ENCODE data around the gene NUP153.
"Not testable (repeated sequence)": the region's sequence is repeated elsewhere in the genome, so short reads cannot be mapped to it uniquely, and the experiment has no call there.

Gene NUP153

DNA sequence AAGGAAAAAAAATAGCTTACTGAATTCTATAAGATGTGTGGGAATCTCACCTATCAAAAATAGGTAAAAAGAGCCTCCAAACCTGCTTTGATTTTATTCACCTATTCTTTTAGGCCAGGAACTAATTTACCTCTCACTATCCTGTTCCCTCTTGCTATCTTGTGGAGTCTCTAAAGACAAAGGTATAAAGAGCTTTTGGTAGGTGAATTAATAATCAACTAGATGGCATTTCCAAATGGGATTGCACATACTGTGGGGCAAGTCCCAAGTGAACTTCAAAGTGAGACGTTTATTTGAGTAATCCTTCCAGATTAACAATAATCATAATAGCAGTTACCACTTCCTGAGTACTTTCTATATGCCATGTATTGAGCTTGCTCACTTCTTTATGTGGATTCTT lies 103.8 kb downstream of the NUP153 start:
- DNase-seq (ENCODE audit: low read depth in 2 of 2) = no peak

DNA sequence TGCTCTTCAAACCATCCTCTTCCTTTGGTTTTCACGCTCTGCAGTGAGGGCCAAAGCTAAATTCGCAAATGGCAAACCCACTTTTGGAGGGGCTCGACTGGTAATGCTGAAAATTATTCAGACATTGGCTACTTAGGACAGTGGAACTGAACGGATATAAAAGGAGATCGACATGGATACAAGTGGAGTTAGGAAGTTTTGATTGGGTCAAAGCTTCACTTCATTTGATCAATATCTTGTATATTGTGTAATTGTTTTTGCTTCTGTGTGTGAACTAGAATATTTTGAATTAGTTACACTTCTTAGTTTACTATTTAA lies 105.4 kb downstream of the NUP153 start:
- DNase-seq (ENCODE audit: low read depth in 2 of 2) = no peak

DNA sequence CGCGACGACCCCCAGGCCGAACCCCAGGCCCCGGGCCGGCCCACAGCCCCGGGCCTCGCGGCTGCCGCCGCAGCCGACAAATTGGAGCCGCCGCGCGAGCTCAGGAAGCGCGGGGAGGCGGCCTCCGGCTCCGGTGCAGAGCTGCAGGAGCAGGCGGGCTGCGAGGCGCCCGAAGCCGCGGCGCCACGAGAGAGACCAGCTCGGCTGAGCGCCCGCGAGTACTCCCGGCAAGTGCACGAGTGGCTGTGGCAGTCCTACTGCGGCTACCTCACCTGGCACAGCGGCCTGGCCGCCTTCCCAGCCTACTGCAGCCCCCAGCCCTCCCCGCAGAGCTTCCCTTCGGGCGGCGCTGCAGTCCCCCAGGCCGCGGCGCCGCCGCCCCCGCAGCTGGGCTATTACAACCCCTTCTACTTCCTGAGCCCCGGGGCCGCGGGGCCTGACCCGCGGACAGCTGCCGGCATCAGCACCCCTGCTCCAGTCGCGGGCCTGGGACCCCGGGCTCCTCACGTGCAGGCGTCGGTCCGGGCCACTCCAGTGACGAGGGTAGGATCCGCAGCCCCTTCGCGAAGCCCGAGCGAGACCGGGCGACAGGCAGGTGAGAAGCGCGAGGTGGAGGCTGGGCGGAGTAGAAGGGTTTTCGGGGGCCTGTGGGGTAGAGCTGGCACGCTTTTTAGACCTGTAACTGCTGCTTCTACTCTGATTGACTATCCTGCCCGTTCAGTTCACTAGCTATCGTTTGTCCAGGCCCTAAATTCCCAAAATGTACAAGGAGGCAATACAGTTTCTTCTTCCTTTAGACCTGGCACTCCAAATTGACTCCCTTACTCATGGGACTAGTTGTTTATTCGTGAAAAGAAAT lies 106.0 kb downstream of the NUP153 start:
- DNase-seq (ENCODE audit: low read depth in 2 of 2) = peak; percentile 17 to 18

DNA sequence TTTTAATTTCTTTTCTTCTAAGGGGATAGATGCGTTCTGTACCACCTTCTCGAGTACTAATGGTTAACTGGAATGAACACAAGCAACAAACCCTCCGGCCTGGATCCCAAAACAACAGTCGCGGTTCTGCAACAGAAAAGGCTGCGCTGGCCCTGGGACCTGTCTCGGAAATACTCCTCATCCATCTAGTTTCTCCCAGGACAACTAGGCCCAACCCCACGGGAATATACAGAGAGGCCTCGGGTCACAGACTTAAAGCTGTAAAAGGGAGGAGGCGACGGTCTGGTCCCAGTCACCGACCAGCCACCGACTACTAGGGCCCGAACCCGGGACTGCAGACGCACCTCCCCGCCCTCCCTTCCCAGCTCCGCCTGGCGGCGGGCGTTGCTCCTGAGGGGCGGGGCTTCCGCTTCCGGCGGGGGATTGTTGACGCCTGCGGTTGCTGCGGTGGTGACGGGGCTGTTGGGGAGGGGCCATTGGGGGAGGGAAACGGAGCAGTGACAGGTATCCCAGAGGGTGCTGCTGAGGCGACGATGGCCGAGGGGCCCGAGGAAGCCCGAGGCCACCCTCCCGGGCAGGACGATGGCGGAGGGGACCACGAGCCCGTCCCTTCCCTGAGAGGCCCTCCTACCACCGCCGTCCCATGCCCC lies 106.7 kb downstream of the NUP153 start, which contains the start of gene FAM8A1:
Gene FAM8A1 (plus strand): TSS at position 426 of the 650 bp plus-strand sequence. CDS start 108 bp downstream, at position 534.
- DNase-seq (ENCODE audit: low read depth in 2 of 2) = peak; percentile 93 to 96

DNA sequence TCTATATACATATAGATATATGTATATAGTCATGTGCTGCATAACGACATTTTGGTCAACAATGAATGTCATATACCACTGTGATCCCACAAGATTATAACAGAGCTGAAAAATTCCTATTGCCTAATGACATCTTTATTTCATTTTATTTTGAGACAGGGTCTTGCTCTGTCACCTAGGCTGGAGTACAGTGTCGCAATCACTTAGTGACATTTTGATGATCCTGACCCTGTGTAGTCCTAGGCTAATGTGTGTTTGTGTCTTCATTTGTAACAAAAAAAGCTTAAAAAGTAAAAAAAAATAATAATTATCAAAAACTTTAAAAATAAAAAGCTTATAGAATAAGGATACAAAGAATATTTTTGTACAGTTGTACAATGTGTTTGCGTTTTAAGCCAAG lies 110.6 kb downstream of the NUP153 start:
- no peak for DNase-seq (ENCODE audit: low read depth in 2 of 2)

DNA sequence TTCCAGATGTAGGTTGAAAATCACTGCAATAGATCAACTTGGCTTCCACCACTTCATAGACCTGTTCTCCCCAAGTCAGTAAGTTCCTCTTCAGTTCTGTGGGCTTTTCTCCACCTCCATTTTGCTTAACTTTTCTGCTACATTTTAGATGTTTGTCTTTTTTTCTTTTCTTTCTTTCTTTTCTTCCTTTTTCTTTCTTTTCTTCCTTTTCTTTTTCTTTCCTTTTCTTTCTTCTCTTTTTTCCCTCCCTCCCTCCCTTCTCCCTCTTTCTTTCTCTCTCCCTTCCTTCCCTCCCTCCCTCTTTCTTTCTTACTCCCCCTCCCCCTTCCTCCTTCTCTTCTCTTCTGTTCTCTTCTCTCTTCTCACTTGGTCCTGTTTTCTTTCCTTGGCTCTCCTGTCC lies 113.5 kb downstream of the NUP153 start:
- no peak for DNase-seq (ENCODE audit: low read depth in 2 of 2)

DNA sequence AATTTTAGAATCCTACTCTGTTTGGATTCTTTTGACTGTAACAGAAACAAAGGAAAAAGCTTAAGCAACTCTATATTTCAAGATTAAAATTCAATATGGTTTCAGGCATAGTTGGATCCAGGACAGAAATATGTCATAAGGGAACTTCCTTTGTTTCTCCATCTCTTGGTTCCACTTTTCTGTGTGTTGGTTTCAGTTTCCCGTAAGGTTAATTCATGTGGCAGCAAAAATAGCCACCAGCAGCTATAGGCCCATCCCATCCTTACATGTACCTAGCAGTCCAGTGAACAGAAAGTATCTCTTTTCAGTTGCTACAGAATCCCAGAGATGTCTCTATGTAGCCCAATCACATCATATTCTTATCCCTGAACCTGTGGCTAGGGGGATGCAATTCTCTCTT lies 115.4 kb downstream of the NUP153 start:
- DNase-seq (ENCODE audit: low read depth in 2 of 2) = no peak

DNA sequence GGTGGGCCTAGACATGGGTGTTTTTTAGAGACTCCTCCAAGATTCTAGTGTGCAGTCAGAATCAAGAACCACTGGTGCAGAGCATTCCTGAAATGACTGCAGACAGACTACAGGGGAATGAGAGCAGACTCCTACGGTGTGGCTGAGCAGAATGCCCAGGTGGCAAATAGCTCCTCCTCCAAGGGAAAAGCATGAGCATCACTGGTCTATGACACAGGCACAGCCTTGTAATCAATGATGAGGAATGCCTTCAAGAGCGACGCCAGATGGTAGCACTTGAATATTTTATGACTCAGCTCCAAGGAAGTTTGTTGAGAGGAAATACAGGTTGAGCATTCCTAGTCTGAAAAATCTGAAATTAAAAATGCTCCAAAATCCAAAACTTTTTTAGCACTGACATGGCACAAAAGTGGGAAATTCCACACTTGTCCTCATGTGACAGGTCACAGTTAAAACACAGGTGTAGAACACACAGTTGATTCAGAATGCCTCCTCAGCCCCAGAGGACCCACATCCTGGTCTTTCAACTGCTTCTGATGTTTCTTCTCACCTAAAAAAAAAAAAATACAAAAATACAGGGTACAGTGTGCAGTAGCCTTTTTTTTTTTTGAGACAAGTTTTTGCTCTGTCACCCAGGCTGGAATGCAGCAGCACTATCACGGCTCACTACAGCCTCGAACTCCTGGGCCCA lies 117.2 kb downstream of the NUP153 start:
- DNase-seq (ENCODE audit: low read depth in 2 of 2) = no peak

DNA sequence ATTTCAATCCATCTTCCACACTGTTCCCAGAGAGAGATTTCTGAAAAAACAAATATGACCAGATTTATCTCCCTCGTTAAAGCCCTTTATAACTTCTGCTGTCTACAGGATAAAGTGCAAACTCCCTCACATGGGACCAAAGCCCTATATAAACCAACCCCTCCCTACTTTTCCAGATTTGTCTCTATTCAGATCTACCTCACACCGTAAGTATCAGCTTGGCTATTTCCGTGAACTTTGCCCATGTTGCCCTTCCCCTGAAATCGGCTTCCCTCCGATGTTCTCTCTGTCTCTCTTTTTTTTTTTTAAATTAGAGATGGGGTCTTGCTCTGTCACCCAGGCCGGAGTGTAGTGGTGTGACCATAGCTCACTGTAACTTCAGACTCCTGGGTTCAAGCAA lies 118.7 kb downstream of the NUP153 start:
- no peak for DNase-seq (ENCODE audit: low read depth in 2 of 2)

DNA sequence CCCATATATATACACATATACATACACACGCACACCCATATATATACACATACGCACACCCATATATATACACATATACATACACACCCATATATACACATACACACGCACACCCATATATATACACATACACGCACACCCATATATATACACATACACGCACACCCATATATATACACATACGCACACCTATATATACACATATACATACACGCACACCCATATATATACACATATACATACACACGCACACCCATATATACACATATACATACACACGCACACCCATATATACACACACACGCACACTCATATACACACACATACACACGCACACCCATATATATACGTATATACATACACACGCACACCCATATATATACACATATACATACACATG lies 120.1 kb downstream of the NUP153 start:
- DNase-seq (ENCODE audit: low read depth in 2 of 2) = not testable (repeated sequence)

DNA sequence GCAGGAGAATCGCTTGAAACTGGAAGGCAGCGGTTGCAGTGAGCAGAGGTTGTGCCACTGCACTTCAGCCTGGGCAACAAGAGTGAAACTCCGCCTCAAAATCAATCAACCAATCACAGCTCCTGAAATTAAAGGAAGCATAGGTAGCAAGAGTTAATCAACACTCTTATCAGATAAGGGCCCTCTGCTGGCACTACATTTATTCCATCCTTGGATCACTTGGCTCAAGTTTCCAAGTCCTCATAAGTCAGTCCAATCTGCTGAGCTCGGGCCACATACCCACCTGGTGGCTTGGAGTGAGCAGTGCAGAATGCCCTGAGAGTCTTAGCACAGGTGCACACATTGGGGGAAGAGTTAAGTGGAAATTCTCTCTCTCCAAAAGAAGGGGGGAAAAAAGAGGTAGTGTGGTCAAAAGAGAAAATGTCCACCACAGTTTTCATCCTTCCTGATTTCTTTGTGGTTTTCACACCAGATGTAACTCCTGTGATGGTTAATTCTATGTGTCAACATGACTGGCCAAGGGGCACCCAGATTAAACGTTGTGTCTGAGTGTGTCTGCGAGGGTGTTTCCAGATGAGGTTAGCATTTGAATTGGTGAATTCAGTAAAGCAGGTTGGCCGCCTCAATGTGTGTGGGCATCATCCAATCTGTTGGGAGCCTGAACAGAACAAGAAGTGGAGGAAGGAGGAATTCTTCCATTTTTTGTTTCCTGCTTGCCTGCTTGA lies 120.8 kb downstream of the NUP153 start:
- no peak for DNase-seq (ENCODE audit: low read depth in 2 of 2)

DNA sequence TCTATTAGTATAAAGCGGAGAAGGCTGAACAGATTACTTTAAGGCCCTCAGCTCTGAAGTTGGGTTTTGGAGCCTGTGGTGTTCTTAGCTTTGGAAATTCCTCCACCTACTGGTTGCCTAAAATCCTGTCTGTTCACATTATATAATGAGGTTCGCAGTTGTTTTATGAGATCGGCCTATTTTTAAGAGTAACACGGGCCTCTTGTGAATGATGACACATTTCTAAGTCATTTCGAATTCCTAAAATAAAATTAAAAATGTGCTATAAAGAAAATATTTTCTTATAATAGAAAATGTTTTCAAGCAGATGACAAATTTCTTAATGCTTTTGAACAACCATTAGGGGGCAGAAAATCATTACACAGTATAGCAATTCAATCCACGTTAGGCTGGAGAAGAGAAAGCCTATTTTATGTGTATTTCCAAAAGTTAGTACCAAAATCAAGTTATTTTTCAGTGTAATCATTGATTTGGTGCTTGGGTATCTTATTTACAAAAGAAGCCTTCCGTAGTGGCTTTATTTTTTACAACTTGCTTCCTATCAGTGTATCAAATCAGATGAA lies 122.4 kb downstream of the NUP153 start:
- no peak for DNase-seq (ENCODE audit: low read depth in 2 of 2)

DNA sequence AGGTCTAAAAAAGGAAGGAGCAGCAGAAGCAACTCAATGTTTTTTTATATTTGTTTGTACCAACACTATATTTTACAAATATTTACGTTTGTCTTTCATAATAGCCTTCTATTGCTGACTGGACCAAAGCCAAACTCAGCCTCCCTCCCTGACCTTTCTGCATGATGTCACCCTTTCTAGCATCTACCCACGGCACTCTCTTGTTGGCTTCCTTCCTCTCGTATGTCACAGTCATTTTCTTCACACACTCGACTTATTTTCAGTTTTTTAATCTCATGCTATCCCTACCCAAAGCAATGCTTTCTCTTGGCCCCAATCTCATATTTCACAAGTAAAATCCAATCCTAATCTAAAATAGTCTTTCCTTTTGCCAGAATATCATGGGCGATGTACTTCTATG lies 122.9 kb downstream of the NUP153 start:
- no peak for DNase-seq (ENCODE audit: low read depth in 2 of 2)

DNA sequence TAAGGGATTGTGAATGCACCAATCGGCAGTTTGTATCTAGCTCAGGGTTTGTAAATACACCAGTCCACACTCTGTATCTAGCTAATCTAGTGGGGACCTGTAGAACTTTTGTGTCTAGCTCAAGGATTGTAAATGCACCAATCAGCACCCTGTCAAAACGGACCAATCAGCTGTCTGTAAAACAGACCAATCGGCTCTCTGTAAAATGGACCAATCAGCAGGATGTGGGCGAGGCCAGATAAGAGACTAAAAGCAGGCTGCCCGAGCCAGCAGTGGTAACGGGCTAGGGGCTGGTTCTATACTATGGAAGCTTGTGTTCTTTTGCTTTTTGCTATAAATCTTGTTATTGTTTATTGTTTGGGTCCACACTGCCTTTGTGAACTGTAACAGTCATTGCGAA lies 125.4 kb downstream of the NUP153 start:
- DNase-seq (ENCODE audit: low read depth in 2 of 2) = not testable (repeated sequence)

DNA sequence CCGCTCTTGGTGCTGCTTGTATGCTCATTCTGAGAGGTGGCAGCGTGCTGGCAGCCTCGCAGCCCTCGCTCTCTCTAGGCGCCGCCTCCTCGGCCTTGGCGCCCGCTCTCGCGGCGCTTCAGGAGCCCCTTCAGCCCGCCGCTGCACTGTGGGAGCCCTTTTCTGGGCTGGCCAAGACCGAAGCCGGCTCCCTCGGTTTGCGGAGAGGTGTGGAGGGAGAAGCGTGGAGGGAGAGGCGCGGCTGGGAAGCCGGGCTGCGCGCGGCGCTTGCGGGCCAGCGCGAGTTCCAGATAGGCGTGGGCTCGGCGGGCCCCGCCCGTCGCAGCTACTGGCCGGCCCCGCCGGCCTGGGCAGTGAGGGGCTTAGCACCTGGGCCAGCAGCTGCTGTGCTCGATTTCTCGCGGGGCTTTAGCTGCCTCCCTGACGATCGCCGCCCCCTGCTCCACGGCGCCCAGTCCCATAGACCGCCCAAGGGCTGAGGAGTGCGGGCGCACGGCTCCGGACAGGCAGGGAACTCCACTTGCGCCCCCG lies 126.1 kb downstream of the NUP153 start:
- peak in 1 of 2 donors; percentile 16 for DNase-seq (ENCODE audit: low read depth in 2 of 2)

DNA sequence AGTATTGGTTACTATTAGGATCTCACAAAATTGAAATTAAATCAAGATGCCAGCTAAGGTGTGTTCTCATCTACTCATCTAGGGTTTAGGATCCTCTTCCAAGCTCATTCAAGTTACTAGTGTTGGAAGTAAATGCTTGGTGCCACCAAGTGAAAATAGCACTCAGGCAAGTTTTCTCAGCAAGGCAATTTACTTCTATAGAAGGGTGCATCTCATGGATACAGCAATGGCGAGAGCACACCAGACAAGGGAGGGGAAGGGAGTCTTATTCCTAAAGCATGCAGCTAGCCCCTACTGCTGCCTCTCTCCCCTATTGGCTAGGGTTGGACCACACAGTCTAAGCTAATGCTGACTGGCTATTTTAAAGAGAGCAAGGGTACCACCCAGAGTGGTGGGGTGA lies 129.7 kb downstream of the NUP153 start:
- no peak for DNase-seq (ENCODE audit: low read depth in 2 of 2)

DNA sequence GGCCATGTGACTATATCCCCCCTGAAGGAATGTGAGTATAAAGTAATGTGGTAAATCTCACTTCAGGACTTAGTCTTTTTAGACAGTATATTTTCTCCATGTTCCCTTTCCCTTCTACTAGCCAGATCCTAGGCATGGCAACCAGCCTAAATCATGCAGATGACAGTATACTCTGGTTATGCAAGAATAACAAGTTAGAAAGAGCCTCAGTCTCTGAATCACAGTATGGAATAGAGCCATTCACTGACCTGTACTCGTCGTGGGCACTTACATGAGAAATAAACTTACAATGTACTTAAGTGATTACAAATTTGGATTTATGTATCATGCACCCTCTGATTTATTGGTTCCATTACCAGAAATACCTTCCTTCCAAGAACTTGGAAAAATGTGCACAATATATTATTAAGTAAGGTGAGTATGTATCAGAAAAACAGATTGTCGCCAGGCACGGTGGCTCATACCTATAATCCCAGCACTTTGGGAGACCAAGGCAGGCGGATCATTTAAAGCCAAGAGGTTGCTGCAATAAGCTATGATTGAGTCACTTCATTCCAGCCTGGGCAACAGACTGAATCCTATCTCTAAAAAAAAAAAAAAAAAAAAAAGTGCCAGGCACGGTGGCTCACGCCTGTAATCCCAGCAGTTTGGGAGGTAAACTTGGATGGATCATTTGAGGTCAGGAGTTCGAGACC lies 131.7 kb downstream of the NUP153 start:
- no peak for DNase-seq (ENCODE audit: low read depth in 2 of 2)

DNA sequence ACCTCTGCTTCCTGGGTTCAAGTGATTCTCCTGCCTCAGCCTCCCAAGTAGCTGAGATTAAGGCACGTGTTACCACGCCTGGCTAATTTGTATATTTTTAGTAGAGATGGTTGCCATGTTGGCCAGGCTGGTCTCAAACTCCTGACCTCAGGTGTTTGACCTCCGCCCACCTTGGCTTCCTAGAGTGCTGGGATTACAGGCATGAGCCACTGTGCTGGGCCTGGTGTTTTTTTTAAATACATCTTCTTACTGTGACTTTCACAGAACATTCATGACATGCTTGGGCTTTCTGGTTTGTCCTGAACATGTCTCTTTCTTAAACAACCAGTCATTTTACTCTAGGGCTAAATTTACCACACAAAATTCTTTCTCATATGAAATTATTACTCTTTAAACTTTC lies 141.3 kb downstream of the NUP153 start:
- DNase-seq (ENCODE audit: low read depth in 2 of 2) = no peak
